Right ventricle myocardium inferior (tissue), 1 donor: ENCODE results near the gene SLC15A5. TPM values are rescaled to one million over a fixed set of nuclear protein-coding genes. Genes with fewer than 3 reads are reported as not detected.

ENCODE experiments used
- ATAC-seq: fragments of 200-7000 bp; cut with Tn5 transposase; one replicate; pipeline ENCODE4 v1.9.1; 2020; ENCODE audit warnings: mild to moderate bottlenecking, moderate library complexity
- DNase-seq: peaks from one replicate; pipeline ENCODE4 v3.0.0; 2021; ENCODE audit errors: missing footprints
- intact Hi-C: fragments of 100-400 bp; cut with DNase I; formaldehyde crosslinking; loops from one replicate; pipeline ENCODE4 v1.11.0; 2022
- total RNA-seq: library from RNA; stranded (reverse); fragmentation: NEBNext Ultra II Directional; extraction: Animal tissue kit (Norgen Biotek cat#: 25700); gene quantifications from one replicate; pipeline ENCODE4 v1.2.1, GENCODE V29; 2021
- donor health status: DM: no; HTN: yes; CAD: no; lungs with severe emphysema.

Gene SLC15A5
- total RNA-seq, 1 donor from 2014 or later: not detected

DNA sequence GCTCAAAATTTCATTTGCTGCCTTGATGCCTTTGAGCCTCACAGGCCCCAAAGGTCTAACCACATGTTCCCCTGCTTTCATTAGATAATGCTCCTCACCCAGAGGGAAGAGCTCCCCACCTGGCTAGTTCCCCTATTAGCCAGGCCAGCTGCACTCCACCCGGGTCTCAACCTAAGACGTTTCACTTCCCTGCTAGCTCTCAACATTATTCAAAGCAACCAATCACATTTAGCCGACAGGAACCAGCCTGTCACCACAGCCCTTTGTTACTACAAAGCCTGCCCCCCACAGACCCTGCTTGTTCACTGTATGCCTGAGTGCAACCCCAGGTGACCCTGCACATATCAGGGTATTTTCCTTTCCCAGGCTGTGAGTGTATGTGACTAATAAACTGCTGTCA lies 78.6 kb downstream of the SLC15A5 start:
- DNase-seq: no peak
- intact Hi-C loops: no loop called here

DNA sequence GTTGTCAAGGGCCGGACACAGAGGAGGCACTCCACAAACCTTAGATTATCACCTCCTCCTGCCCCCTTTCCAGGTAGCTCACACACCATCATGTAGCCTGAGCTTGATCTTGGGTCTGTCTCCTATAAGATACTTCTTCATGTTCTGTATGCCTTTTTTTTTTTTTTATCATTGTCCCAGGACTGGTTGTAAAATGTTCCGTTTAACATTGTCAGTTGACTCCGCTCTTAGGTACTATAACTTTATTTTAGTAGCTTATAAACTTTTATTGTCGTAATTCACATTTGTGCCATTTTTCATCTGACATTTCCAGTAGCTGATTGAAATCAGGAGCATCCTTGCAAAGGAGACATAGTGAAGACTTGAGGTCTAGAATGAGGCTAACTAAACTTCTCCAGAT lies 79.9 kb downstream of the SLC15A5 start:
- no peak for DNase-seq
- intact Hi-C loops: no loop called here
- ATAC-seq: no peak

More for the DNA sequence above, 78.6 kb downstream of the SLC15A5 start:
- no peak for ATAC-seq

DNA sequence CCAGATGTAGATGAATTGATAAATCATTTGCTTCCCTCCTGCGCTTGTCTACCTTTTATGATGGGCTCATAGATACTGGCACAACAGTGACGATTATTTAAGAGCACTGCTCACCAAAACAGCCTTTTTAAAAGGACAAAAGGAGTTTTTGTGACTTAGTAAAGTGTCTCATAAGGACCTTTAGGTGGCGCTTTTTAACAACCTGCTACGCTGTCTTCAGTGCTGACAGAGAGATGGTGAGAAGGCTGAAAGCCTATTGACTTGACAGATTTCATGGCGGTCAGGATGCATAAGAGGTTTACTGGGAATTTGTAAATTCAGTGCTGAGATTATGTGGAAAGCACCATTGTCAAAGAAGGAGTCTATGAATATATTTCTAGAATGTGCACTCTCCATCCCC lies 87.6 kb downstream of the SLC15A5 start:
- ATAC-seq: no peak
- intact Hi-C loops: no loop called here
- DNase-seq: no peak

DNA sequence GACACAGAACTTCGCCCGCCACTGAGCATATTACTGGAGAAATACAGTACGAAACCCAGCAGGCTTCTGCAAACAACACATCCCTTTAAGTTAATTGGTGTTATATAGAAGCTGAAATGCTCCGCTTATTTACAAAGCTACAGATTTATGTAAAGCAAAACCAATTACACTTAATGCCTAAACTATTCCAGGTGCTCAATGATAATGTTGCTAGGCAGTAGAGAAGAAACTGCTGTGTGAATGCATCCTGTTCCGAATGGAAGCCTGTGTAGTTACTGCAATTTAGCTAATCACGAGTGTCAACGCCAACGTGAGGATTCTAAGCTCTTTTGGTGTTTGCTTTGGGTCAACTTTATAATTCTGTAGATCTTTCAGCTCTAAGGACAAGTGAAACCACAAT lies 89.8 kb downstream of the SLC15A5 start:
- intact Hi-C loops: no loop called here
- DNase-seq (no peak), ATAC-seq (no peak)

DNA sequence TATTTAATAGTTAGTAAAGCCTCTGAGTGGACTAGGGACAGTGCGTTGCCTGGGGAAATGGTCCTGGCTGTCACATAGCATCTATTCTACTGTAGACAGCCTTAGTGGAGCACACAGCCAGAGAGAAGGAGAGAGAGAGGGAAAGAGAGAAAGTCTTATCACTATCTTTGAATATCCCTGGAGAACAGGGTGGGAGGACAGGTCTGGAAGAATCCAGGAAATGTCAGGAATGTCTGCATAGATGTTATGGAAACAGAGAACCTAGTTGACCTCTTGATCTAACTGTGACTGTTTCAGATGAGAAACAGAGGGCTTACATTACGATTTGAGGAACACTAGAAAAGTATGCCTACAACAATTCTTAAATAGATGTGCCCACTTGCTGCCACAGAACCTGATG lies 92.8 kb downstream of the SLC15A5 start:
- intact Hi-C loops: no loop called here
- no peak for ATAC-seq
- DNase-seq: no peak

DNA sequence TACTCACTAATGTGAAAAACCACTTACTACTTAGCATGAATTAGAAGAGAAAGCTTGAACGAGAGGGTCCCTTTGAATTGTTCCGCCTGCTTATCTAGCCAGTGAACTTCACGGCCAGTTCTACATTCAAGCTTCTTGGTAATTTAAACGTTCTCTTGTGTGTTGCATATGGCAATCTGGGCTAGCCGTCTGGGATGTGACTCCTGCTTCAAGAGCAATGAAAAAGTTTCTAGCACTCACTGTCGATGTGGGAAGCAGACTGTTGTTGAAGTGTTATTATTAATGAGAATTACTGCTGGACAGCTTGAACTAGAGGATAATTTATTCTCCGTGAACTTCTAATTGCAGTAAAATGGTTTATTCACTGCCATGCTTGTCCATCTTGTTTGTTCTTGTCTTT lies 93.9 kb downstream of the SLC15A5 start:
- intact Hi-C loops: no loop called here
- ATAC-seq (no peak), DNase-seq (no peak)

DNA sequence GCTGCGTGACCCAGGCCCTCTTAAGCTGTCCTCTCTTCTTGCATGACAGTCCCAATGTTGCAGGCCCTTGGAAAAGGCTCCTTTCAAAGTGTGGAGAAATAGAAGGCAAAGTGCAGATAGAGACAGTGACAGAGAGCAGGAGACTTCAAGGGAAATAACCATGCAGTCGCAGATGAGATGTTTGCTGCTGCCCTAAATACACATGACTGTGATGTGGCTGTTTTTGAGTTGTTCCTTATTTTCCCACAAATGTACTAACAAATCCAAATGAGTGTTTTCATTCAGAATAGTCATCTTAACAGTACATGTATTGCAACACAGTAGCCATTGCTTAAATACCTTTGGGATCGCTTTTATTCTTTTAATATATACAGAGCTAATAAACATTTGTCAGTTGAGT lies 101.6 kb downstream of the SLC15A5 start:
- ATAC-seq (peak; percentile 90), DNase-seq (no peak)
- intact Hi-C loops: no loop called here

DNA sequence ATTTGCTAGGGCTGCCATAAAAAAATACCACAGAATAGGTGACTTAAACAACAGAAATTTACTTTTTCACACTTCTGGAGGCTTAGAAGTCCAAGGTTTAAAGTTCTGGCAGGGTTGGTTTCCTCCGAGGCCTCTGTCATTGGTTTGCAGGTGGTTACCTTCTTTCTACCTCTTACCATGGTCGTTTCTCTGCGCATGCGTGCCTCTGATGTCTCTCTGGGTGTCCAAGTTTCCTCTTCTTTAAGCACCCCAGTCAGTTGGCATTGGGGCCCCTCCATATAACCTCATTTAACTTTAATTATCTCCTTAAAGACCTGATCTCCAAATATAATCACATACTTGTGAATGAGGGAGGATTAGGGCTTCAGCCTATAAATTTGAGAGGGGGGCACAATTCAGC lies 103.2 kb downstream of the SLC15A5 start:
- intact Hi-C loops: no loop called here
- no peak for DNase-seq
- no peak for ATAC-seq

DNA sequence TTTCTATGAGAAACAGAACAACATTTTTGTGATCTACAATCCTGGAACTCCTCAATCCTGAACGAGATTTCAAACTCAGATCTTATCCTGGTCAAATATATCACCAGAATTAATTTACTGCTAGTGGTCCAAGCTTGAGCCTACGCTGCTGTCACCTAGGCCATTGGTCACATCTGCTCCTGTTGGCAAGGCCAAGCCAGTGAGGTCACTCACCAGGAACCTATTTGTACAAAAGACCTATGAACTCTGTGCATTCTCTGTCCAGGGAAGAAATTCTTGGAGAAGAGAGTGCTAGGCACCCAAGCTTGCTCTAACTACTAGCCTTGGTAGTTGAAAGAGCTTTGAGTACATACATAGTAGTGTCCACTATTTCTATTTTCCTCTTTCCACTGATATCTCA lies 106.1 kb downstream of the SLC15A5 start:
- ATAC-seq: no peak
- peak; percentile 39 for DNase-seq
- intact Hi-C loops: no loop called here

DNA sequence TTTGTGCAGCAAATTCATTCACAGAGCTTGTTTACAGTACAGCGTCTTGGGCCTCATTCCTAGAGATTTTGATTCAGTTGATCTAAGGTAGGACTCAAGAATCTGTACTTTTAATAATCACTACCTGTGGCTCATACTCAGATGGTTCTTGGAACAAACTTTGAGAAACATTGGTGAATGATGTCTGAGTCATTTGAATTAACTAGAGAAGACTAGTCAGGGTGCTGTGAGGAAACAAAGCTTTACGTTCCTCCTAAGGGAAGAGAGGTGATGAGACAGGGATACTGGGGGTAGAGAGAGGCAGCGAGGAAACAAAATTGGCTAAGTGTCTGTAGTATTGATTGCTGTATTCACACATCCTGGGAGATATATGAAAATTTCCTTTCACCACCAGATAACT lies 109.4 kb downstream of the SLC15A5 start:
- DNase-seq (no peak), ATAC-seq (no peak)
- intact Hi-C loops: no loop called here

DNA sequence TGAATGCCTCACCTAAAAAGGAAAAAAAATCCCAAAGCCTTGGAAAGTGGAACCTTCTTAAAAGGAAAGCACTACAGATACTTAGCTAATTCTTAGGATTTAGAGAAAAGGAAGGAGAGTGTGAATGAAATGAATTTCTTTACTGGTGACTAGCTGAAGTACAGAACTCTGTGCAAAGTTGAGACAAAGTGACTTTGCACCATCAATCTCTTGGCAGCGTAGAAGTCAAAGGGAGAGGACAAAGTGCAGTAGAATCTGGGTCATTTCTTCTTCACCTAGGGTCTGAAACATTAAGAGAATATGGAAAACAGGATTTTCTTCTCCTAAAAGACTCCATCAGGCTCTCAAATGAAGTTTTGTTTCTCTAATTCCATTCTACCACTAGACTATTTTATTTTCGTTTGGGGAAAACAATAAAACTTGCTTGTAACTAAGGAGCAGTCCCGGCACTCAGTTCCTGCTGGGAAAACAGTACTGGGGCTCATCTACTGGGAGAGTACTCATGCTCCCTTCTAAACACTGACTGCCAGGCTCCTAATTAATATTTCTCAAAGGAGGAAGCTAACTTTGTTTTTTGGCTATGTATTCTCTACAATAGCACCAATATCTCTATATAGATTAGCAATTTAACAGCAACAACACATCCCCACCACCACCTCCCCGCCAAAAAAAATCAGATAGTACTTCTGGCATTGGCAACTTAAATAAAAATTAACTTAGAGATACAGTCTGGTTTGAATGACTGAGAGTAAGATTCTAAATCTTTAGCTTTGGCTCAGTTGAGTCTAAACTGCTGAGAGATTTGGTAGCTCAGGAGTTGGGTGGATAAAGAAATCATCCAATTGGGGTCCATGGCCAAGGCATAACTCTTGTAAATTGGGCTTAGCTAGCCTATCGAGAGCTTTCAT lies 110.7 kb downstream of the SLC15A5 start:
- no peak for ATAC-seq

DNA sequence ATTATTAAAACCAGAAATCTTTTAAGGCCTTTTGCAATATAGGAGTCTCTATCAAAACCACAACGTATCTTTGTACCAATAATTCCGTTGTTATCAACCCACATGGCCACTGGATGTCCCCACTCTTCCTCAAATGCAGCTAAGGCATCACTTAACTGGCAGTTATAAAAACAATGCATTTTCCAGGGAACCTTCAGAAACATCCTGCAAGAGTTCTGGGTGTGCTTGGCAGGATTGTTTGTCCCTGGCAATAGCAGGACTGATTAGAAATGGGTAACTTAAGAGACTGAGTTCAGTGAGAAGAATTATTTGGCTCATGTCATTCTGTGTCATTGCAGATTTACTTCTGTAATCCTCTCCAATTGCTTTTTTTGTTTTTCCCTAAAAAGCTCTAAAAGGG lies 112.0 kb downstream of the SLC15A5 start:
- DNase-seq: no peak
- intact Hi-C loops: loop anchor here (2.0 kb wide), 1 partner anchor 195 kb away; no protein-coding TSS in a partner anchor
- ATAC-seq: peak; percentile 87

More for the DNA sequence above, 110.7 kb downstream of the SLC15A5 start:
- intact Hi-C loops: no loop called here
- no peak for DNase-seq

DNA sequence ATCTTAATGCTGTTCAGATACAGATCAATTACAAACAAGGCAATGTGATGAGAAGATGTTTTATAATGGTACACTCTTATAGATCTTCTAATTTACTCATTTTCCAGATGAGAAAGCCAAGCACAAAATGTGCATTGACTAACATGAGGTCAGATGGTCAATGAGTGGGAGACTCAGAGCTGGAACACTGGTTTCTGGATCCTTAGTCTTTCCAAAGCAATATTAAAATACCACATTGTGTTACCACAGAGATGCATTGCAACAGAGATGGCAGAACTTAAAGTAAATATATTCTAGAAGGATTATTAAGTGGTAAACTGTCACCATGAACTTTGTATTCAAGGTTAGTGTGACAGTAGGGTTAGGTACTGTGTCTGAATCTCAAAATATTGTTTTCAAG lies 113.6 kb downstream of the SLC15A5 start:
- intact Hi-C loops: loop anchor here (2.0 kb wide), 1 partner anchor 197 kb away; no protein-coding TSS in a partner anchor
- no peak for DNase-seq
- no peak for ATAC-seq

DNA sequence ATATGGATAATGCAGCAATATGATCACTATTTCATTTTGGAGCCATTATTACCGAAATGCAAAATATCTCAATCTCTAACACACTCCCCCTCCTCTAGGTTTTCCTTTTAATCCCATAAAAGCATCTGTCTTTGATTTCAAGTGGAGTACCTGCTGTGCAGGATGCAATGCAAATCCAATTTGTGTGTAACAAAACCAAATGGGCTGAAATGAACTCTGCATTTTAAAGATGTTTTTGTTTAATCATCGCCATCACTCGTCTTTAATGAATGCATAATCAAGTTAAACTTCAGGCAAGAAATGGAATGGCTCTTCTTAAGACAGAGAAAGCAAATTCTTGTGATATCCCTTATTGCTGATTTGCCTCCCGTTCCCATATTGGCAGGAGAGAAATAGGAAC lies 114.3 kb downstream of the SLC15A5 start:
- ATAC-seq (no peak), DNase-seq (no peak)
- intact Hi-C loops: no loop called here

DNA sequence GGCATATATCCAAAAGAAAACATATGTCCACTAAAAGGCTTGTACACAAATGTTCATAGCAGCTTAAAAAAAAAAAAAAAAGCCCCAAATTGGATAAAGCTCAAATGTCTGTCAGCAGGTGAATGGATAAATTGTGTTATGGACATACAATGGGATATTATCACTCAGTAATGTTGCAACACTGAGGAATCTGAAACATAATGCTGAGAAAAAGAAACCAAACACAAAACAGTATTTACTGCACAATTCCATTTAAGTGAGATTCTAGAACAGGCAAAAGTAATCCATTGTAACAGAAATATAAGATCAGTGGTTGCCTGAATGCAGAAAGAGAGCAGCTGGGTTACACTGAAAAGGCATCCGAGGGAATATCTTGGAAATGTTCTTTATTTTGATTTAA lies 117.9 kb downstream of the SLC15A5 start:
- intact Hi-C loops: no loop called here
- no peak for ATAC-seq
- DNase-seq: no peak

DNA sequence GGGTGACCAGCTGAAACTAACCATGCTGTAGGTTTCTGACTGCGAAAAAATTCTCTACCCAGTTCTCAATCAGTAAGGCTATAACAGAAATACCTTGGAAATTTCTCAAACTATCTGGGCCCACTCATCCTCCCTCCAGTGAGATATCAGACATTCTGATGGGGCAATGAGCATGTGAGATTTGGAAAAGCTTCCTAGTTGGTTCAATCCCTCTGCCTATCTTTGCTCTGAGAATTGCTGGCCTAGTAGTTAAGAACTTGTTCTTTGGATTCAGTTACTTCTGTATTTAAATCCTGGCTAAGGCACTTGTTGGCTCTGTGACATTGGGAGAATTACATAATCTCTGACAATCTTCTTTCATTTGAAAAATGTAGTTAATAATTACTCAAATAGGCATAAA lies 119.4 kb downstream of the SLC15A5 start:
- ATAC-seq: no peak
- intact Hi-C loops: no loop called here
- no peak for DNase-seq

DNA sequence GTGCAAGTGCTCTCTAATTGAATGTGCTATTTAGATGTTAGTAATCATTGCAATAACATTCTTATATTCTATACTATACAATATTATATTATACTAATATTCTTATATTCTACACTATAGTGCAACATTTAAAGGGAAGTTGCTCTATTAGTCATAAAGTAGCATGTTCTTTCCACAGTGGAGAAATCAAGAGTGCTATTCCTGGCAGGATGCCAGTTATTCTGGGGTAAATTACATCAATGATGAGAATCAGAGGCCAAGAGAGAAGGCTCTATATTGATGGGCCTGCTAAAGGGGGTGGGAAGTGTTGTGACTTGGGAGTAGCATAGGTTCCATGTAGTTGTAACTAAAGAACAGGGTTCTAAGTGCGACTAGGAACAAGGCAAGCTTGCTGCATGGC lies 121.5 kb downstream of the SLC15A5 start:
- no peak for DNase-seq
- ATAC-seq: no peak
- intact Hi-C loops: no loop called here

DNA sequence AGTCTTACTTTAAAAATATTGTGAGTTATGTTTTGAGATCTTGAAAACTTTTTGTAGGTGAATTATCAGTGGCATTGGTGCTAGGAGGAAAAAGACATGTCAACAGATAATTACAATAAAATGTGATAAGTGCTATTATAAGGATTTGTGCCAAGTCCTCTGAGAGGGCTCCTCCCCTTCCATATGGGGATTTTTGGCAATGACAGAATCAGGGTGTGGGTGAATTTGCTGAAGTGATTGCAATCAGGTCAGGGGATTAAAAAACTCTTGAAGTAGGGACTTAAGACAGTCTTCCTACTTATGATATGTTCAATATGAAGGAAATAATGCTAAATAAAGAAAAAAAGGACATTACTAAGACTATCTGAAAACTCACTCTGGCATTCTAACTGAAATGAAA lies 122.5 kb downstream of the SLC15A5 start:
- intact Hi-C loops: no loop called here
- DNase-seq (no peak), ATAC-seq (no peak)

DNA sequence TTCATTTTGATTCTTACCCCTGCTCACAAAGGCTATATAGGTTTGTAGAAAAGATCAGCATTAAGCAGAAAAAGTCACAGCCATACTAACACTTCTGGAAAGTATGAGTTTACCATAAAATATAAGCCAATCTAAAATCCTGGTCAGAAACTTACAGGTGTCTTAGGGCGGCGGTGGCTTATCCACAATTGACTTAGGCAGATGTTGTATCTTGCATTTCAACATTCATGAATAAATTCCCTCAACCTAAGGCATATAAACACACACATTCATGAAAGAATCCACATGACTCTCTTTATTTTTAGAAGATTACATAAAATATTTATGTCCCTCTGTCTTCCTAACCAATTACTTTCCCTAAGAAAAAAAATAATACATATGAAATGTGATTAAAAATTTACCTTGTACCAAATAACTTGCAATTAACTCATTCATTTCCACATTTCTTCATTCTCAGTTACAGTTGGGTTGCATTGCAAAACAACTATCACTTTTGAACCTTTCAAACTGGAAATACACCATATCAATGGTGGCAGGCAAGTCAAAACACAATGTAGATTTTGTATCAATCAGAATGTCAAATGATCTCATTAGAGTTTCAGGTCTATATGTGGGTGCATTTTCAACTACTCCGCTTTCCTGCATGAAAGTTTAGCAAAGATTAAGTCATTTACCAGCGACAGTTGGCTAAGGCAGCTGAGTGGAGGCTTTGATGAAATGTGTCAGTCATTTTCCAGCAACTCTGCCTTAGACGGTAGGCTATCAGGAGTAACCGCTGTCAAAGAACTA lies 124.4 kb downstream of the SLC15A5 start:
- no peak for ATAC-seq
- no peak for DNase-seq
- intact Hi-C loops: no loop called here

DNA sequence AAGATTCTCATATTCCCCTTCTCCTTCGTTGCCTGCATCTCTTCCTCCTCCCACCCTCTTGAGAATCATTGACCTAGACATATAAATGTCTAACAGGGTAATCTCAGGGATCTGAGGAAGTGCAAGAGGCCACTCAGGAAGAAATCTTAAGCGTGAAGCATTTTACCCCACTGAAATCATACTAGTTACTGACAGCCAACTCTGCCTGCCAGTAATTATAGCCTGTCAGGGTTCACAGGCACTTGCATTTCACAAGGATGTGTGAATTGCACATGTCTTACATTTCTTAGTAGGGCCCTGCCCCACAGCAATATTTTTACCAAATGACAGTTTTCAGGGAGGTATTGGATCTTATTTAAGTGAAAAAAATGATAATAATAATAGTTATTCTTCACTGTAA lies 127.2 kb downstream of the SLC15A5 start:
- DNase-seq (no peak), ATAC-seq (no peak)
- intact Hi-C loops: no loop called here
